ENCODE measurements around the gene RERE.

Gene RERE

GRCh38 chr1:8817412-8818324, at the start of gene RERE:
Gene RERE, minus strand, starts transcription at chr1:8817640.
- peak; percentile 96 for DNase-seq (ENCODE audit: low spot score)

DNA sequence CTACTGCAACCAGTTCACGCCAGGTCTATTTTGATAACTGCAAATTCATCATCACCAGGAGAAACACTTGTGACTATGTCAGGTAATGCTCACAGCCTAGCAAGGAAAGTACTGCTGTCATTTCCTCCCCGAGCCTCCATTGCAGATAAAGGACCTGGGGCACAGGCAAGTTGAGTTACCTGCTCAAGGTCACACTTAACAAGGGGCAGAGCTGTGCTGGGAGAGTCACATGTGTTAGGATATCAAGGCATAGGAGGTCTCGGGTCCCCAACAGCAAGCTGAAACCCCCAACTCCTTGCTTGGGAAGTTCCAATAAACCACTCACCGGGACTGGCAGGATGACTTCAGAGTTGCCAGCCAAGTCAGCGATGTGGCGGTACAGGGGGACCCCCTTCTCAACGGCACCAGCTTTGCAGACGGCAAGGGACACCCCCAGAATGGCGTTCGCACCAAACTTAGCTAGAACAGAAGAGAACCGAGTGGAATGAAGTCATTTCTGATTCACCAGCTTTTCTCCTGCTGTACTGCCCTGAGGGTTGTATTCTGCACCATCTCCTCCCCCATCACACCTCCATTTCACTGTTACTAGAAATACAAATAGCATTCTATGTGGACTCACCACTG, 49.5 kb upstream of the RERE start:
- no peak for DNase-seq (ENCODE audit: low spot score)

GRCh38 chr1:8866173-8866791, 48.8 kb upstream of the RERE start:
- DNase-seq (ENCODE audit: low spot score) = no peak

DNA sequence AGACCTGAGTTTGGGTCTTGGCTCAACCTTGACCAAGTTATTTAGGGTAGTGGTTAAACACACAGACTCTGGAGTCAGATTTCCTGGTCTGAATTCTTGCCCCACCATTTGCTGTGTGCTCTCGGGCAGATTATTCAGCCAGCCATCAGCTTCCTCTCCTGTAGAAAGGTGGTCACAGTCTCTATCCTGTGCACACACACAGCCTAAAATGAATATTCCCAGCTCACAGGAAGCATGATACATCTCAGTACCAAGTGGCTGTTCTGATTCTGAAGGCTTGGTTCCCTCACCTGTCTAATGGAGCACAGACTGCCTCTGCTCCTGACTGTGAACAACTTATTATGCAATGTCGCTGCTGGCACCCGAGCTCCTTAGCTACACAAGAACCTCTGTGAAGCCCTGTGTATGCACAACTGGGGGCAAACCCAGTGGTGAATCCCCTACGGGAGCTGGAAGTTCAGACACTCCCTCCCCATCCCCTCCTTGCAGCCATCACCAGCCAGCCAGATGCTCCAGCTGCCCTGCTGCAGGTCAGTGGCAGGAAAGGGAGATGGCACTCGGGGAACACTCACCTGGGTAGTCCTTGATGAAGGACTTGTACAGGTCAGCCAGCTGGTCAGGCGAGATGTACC, 47.4 kb upstream of the RERE start:
- DNase-seq (ENCODE audit: low spot score) = no peak

DNA sequence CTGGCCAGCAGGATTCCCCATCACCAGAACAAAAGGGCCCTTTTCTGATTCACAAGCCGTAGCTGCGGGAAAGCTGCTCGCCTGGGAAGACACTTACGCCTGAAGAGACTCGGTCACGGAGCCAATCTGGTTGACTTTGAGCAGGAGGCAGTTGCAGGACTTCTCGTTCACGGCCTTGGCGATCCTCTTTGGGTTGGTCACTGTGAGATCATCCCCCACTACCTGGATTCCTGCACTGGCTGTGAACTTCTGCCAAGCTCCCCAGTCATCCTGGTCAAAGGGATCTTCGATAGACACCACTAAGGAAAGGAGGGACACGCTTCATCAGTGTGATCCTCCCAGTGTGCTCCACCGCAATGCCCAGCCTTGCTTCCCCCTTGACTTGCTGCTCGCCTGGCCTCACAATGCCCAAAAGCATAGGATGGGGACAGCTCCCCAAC, 46.4 kb upstream of the RERE start:
- no peak for DNase-seq (ENCODE audit: low spot score)

- DNase-seq (ENCODE audit: low spot score) = no peak
These were observed 45.7 kb upstream of the RERE start for GRCh38 chr1:8863138-8863537.

- peak; percentile 59 for DNase-seq (ENCODE audit: low spot score)
These were observed 45.1 kb upstream of the RERE start for GRCh38 chr1:8862528-8862927.

GRCh38 chr1:8860738-8861516, 43.5 kb upstream of the RERE start:
- no peak for DNase-seq (ENCODE audit: low spot score)

GRCh38 chr1:8858888-8859706, 41.7 kb upstream of the RERE start:
- peak; percentile 69 for DNase-seq (ENCODE audit: low spot score)

GRCh38 chr1:8858112-8858668, 40.8 kb upstream of the RERE start:
- no peak for DNase-seq (ENCODE audit: low spot score)

- no peak for DNase-seq (ENCODE audit: low spot score)
These were observed 39.4 kb upstream of the RERE start for GRCh38 chr1:8856689-8857412.

DNA sequence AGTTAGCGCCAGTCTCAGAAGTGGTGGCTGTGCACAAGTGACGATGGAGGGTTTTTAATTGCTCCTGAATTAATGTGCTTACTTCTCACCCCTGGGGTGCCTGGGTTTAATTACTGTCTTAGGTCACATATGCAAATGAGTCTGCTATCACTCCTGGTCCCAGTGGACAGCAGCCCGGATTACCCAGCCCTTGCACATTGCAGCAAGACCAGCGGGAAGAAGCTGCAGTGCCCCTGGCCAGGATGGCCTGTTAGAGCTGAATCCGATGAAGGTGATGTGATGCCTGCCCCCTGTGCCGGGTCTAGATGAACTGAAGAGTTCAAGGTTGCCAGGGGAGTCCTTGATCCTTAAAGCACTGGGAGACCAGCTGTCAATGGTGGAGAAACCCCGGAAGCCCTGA, 36.8 kb upstream of the RERE start:
- DNase-seq (ENCODE audit: low spot score) = no peak

DNA sequence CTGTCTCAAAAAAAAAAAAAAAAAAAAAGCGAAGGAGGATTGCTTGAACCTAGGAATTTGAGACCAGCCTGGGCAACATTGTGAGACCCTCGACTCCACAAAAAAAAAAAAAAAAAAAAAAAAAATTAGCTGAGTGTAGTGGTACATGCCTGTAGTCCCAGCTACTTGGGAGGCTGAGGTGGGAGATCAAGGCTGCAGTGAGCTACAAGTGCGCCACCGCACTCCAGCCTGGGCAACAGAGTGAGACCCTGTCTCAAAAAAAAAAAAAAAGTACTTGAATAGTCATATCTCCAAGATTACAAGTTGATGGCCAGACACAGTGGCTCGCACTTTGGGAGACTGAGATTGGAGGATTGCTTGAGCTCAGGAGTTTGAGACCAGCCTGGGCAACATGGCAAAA, 33.6 kb upstream of the RERE start:
- DNase-seq (ENCODE audit: low spot score) = no peak

DNA sequence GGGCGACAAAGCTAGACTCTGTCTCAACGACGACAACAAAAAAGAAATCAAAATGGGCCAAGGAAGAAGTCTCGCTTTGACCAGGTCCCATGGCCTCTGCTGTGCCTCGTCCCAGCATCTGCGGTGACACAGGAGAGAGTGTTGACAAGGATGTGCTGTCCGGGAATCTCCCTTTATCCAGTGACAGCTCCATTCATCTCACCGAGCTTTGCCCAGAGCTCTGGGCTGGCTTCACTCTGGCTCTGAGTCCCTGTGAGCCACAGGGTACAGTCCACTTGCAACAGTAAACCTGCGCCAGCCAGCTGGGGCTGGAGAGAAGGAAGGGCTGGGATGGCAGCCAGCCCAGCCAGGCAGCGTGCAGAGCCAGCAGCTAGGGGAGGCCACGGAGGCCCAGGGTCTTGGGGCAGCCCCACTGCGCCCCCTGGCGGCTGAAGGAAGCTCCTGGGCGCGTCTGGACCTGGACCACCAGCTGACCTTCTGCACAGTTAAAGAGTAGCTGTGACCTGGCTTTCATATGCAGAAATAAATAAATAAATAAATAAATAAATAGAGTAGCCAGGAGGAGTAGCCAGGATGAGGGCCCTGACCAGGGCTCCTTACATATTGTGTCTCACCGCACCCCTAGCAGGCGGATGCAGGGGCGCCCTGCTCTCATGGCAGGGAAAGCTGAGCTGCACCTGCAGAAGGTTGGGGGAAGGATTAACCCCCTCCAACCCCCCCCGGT, 31.4 kb upstream of the RERE start:
- DNase-seq (ENCODE audit: low spot score) = peak; percentile 67

- no peak for DNase-seq (ENCODE audit: low spot score)
These were observed 30.6 kb upstream of the RERE start for GRCh38 chr1:8847990-8848389.

DNA sequence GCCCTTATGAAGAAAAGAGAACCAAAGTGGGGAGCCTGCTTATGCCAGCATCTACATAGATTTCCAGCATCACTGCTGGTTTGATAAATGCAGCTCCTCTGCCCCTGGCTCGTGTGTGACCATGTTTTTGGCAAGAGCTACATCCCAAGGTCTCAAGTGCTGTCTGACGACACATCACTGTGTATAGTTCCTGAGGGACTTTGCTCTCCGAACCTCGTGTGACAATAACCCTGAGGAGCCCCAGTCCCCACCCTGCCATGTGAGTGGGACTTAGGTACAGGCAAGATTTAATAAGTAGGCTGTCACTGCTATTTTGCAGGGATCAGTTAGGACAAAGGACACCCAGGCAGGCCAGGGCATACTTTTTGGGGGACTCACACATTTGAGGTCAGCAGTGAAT, 28.8 kb upstream of the RERE start:
- DNase-seq (ENCODE audit: low spot score) = no peak

GRCh38 chr1:8845104-8846097, 28.0 kb upstream of the RERE start:
- DNase-seq (ENCODE audit: low spot score) = no peak

GRCh38 chr1:8844501-8845006, 27.1 kb upstream of the RERE start:
- no peak for DNase-seq (ENCODE audit: low spot score)
